HG02943 (cell line): ENCODE data around the gene DUOXA1.
"Not testable (repeated sequence)": the region's sequence is repeated elsewhere in the genome, so short reads cannot be mapped to it uniquely, and the experiment has no call there.

Experiments
- ATAC-seq: cut with Tn5 transposase; IDR thresholded peaks from one replicate; pipeline ENCODE4 v1.9.1; 2021; ENCODE audit warnings: mild to moderate bottlenecking, low read depth, moderate library complexity; ENCODE audit not compliant: unreplicated experiment

DUOXA1 gene

DNA sequence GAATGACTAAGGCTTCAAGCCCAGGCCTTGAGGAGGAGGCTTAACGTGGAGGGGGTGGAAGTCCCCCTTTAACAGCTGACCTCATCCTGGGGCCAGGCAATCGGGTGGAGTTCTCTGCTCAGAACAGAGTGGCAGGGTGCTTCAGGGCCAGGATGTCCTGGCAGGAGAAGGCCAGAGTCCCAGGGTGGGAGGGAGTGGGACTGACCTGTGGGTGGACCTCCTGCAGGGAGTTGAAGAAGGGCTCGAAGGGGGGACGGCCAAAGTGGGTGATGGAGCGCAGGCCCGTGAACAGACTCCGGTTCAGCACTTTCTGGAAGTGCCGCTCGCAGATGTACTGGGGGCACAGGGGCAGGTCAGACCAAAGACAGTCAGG lies 35.3 kb downstream of the DUOXA1 start:
- no peak for ATAC-seq

- no peak for ATAC-seq
Observed at GRCh38 chr15:45093622-45094357, 35.9 kb downstream of the DUOXA1 start.

DNA sequence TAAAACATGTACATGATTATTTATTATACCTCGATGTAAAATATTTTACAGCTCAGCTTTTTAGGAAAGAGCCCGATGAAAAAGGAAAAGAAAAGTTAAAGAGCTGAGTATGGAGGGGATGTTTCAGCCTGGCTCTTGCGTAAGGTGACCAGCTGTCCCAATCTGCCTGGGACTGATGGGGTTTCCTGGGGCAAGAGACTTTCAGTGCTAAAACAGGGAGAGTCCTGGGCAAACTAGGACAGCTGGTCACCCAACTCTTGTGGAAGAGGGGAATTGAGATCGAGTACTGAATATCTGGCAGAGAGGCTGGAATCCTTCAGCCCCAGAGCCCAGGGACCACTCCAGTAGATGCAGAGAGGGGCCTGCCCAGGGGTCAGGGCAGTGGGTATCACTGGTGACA lies 36.7 kb downstream of the DUOXA1 start:
- ATAC-seq, result no peak

GRCh38 chr15:45091576-45091975 lies 38.1 kb downstream of the DUOXA1 start:
- ATAC-seq, result no peak

DNA sequence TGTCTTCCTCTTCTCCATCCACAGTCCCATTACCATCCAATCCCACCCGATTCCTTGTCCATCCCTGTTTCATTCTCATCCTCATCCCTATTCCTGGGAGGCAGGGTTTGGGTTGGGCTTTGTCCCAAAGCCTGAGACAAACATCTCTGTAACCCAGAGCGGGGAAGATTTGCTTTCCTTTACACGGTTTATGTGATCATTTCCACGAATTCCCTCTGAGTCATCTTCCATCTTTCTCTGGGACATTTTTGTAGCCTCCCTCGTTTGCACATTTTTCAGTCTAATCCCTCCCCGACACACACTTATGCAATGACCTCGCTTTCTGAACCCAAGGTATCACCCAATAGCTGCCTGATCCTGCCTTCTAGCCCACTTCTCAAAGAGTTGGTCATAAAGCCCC lies 38.5 kb downstream of the DUOXA1 start:
- ATAC-seq, result no peak

- no peak for ATAC-seq
Observed at GRCh38 chr15:45089712-45090373, 39.8 kb downstream of the DUOXA1 start.

- ATAC-seq, result no peak
Observed at GRCh38 chr15:45088801-45089711, 40.6 kb downstream of the DUOXA1 start.

DNA sequence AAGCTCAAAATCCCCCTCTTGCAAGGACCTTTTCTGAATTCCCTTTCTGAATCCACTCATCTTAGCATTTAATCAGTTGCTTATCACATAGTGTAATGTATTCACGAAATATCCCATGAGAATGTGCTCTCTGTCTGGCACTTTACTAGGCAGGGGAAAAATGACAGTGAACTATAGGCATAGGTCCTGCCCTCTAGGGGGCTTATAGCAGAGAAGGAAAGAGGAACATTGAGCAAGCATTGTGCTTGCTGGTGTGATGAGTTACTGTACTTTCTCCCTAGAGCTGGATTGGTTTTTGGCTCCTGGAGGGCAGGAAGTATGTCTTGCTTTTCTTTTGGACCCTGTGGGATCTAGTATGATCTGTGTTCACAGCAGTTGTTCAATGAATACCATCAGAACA lies 42.2 kb downstream of the DUOXA1 start:
- ATAC-seq, result no peak

GRCh38 chr15:45084163-45084562 lies 45.5 kb downstream of the DUOXA1 start:
- ATAC-seq, result no peak

GRCh38 chr15:45083223-45083622 lies 46.5 kb downstream of the DUOXA1 start:
- ATAC-seq, result no peak

- ATAC-seq, result not testable (repeated sequence)
Observed at GRCh38 chr15:45082412-45082811, 47.3 kb downstream of the DUOXA1 start.

DNA sequence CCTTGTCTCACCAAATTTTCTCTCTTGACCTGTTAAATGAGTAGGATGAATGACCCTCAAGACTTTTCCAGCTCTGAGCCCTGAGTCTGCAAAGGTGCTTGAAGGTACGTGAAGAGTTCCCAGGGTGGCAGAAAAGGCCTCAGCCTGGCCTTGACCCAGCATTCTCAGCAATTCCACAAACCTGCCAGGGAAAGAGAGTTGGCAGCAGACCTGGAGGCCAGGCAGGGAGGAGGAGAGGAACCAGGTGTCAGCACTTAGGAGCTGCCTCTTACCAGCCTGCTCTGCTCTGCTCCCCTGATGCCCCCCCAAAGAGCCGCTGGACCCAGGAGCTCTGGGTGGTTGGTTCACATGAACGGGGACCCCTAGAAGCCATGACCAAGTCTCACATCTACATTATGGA lies 49.1 kb downstream of the DUOXA1 start:
- not testable (repeated sequence) for ATAC-seq

DNA sequence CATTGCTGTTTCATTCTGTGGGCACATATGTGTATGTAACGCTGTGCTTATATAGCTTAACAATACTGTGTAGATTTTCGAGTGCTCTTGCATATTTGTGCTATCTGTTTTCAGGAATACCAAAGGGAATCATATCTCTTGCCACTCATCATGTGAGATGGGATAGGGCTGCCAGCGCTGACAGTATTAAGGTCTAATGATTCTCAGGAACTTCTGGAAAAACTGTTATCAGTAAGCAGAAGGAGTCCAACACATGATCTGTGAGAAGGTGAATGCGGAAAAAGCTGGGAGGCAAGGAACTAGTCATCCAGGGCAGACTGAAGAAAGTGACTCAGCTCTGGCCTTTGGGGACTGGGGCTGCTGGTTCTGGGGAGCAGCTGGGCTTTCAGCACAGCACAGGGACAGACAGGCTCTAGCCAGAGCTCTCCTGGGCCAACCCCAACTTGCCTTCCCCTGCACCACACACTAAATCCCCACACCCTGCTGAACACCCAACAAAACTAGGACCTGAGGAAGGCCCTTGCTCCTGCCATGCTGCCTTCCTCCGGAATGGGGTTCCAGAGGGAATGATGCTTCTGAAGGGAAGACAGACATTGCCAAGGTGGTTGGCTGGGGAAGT lies 49.9 kb downstream of the DUOXA1 start:
- ATAC-seq, result not testable (repeated sequence)

DNA sequence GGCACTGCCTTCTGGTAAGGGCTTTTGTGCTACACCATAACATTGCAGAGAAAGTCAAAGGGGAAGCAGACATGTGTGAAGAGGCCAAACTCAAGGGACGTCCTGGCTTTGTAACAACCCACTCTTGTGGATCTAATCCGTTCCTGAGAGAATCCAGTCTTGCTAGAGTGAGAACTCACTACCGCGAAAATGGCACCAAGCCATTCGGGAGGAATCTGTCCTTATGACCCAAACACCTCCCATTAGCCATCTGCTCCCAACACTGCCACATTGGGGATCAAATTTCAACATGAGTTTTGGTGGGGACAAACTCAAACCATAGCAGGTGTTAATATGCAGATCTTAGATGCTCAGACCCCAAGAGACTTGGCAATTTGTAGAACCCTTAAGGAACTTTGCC lies 50.5 kb downstream of the DUOXA1 start:
- ATAC-seq, result not testable (repeated sequence)

- ATAC-seq, result not testable (repeated sequence)
Observed at GRCh38 chr15:45077391-45077790, 52.3 kb downstream of the DUOXA1 start.

- not testable (repeated sequence) for ATAC-seq
Observed at GRCh38 chr15:45075440-45076320, 54.0 kb downstream of the DUOXA1 start.

DNA sequence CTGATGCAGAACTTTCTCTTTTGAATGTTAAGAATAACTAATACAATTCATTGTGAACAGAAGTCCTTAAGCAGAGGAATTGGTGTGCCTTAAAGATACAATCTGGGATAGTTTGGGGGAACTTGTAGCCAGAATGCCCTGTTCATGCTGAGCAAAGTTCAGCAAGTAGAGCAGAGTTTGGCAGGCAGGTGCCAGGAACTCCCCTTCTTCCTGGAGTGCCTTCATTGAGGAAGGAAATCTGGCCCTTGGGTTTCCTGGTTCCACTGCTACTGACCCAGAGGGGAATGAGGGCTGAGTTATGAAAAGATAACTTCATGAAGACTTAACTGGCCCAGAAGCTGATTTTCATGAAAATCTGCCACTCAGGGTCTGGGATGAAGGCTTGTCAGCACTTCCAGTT lies 56.1 kb downstream of the DUOXA1 start:
- not testable (repeated sequence) for ATAC-seq

- ATAC-seq, result not testable (repeated sequence)
Observed at GRCh38 chr15:45069942-45070360, 59.7 kb downstream of the DUOXA1 start.
